ENCODE measurements around the gene YIF1B. TPM values are rescaled to one million over a fixed set of nuclear protein-coding genes. Genes with fewer than 3 reads are reported as not detected.
A peak's percentile ranks its signal among the peaks of the same experiment; 100 is the strongest.

Gene YIF1B
- total and polyA plus RNA-seq, 9 of the 15 experiments (the other 6 are each of a cell fraction or from before 2014, with no cell fraction given), result 8.5 to 586 (median 323) TPM

DNA sequence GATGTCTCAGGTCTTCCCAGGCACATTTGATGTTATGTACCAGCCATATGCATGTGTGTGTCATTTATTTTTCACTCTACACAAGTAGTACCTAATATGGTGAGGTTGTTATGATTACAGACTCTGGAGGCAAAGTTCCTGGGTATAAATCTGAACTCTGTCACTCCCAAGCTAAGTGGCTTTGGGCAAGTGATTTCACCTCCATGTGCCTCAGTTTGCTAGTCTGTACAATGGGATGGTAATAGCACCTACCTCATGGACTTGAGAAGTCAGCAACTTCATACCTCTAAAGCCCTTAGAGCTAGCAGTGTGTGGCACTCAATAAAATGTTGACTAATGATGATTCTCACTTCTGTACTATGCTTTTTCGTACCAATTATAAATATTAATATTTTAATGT is 16.0 kb upstream of the YIF1B start (continued):
- no peak for TF ChIP-seq ZNF609 (CRISPR knock-in tag; IDR thresholded peaks at IDR 0.05; ENCODE audit: borderline replicate concordance)
- TF ChIP-seq, protein P1, sequence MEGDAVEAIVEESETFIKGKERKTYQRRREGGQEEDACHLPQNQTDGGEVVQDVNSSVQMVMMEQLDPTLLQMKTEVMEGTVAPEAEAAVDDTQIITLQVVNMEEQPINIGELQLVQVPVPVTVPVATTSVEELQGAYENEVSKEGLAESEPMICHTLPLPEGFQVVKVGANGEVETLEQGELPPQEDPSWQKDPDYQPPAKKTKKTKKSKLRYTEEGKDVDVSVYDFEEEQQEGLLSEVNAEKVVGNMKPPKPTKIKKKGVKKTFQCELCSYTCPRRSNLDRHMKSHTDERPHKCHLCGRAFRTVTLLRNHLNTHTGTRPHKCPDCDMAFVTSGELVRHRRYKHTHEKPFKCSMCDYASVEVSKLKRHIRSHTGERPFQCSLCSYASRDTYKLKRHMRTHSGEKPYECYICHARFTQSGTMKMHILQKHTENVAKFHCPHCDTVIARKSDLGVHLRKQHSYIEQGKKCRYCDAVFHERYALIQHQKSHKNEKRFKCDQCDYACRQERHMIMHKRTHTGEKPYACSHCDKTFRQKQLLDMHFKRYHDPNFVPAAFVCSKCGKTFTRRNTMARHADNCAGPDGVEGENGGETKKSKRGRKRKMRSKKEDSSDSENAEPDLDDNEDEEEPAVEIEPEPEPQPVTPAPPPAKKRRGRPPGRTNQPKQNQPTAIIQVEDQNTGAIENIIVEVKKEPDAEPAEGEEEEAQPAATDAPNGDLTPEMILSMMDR (IDR thresholded peaks at IDR 0.05 in 2 of 3, conservative IDR thresholded peaks at IDR 0.05 in 1 of 3; ENCODE audit: insufficient read depth in 2 of 3, low read depth in 1 of 3, low read length in 3 of 3), result no peak
- TF ChIP-seq, protein P2, sequence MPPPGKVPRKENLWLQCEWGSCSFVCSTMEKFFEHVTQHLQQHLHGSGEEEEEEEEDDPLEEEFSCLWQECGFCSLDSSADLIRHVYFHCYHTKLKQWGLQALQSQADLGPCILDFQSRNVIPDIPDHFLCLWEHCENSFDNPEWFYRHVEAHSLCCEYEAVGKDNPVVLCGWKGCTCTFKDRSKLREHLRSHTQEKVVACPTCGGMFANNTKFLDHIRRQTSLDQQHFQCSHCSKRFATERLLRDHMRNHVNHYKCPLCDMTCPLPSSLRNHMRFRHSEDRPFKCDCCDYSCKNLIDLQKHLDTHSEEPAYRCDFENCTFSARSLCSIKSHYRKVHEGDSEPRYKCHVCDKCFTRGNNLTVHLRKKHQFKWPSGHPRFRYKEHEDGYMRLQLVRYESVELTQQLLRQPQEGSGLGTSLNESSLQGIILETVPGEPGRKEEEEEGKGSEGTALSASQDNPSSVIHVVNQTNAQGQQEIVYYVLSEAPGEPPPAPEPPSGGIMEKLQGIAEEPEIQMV (tag; conservative IDR thresholded peaks at IDR 0.05; ENCODE audit: low read depth), result no peak
- TF ChIP-seq SNIP1 (IDR thresholded peaks at IDR 0.05; ENCODE audit: low read depth), result no peak
- TF ChIP-seq SMARCA5 (IDR thresholded peaks at IDR 0.05), result peak; percentile 46; the same call in 1 of the 2 replicates
- TF ChIP-seq FOXP4 (CRISPR knock-in tag; IDR thresholded peaks at IDR 0.05; ENCODE audit: borderline replicate concordance), result no peak
- no peak for TF ChIP-seq MTA2 (IDR thresholded peaks at IDR 0.05; ENCODE audit: low read depth)
- peak; percentile 96 for TF ChIP-seq BCOR (IDR thresholded peaks at IDR 0.05)
- TF ChIP-seq, protein P3, sequence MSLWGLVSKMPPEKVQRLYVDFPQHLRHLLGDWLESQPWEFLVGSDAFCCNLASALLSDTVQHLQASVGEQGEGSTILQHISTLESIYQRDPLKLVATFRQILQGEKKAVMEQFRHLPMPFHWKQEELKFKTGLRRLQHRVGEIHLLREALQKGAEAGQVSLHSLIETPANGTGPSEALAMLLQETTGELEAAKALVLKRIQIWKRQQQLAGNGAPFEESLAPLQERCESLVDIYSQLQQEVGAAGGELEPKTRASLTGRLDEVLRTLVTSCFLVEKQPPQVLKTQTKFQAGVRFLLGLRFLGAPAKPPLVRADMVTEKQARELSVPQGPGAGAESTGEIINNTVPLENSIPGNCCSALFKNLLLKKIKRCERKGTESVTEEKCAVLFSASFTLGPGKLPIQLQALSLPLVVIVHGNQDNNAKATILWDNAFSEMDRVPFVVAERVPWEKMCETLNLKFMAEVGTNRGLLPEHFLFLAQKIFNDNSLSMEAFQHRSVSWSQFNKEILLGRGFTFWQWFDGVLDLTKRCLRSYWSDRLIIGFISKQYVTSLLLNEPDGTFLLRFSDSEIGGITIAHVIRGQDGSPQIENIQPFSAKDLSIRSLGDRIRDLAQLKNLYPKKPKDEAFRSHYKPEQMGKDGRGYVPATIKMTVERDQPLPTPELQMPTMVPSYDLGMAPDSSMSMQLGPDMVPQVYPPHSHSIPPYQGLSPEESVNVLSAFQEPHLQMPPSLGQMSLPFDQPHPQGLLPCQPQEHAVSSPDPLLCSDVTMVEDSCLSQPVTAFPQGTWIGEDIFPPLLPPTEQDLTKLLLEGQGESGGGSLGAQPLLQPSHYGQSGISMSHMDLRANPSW (CRISPR knock-in tag; IDR thresholded peaks at IDR 0.05), result no peak
- no peak for TF ChIP-seq TAF1 (IDR thresholded peaks at IDR 0.05; ENCODE audit: control insufficient read depth, extremely low read depth, insufficient read depth, low read length, severe bottlenecking)
- TF ChIP-seq HDAC2 (IDR thresholded peaks at IDR 0.05), result peak; percentile 74

Data from K562 (cell line).